Activated B cell treated with CpG ODN at 0.5 μM for 24 hours (primary cell): Measurements from ENCODE around the gene SPOCK1. TPM values are rescaled to one million over a fixed set of nuclear protein-coding genes. Genes with fewer than 3 reads are reported as not detected.

Source experiments
- ATAC-seq: fragments of 200-7000 bp; cut with Tn5 transposase; one replicate; pipeline ENCODE4 v1.10.0; 2021; ENCODE audit warnings: low read depth, mild to moderate bottlenecking, moderate library complexity
- CTCF ChIA-PET: fragments of 350-600 bp; sonication (Branson Sonifier 250); formaldehyde crosslinking; loops from one replicate; lab custom pipeline; 2021; ENCODE audit warnings: antibody characterized with exemption; lab: Charles Lee
- POLR2A ChIA-PET: fragments of 350-600 bp; sonication (Branson Sonifier 250); formaldehyde crosslinking; loops from one replicate; lab custom pipeline; 2021; ENCODE audit warnings: antibody characterized with exemption; lab: Charles Lee
- DNase-seq: peaks from one replicate; pipeline ENCODE4 v3.0.0; 2022
- H3K27ac Mint-ChIP-seq: one replicate; pipeline ENCODE4 v1.8.0; 2020; ENCODE audit warnings: mixed read lengths
- H3K27me3 Mint-ChIP-seq: one replicate; pipeline ENCODE4 v1.8.0; 2021; ENCODE audit warnings: mixed read lengths
- H3K36me3 Mint-ChIP-seq: one replicate; pipeline ENCODE4 v1.8.0; 2021; ENCODE audit warnings: low read depth, mixed read lengths
- H3K4me1 Mint-ChIP-seq: one replicate; pipeline ENCODE4 v1.8.0; 2021; ENCODE audit warnings: mixed read lengths
- H3K4me3 Mint-ChIP-seq: one replicate; pipeline ENCODE4 v1.8.0; 2020; ENCODE audit warnings: mild to moderate bottlenecking, mixed read lengths
- H3K9me3 Mint-ChIP-seq: one replicate; pipeline ENCODE4 v1.8.0; 2020; ENCODE audit warnings: mixed read lengths
- intact Hi-C: fragments of 100-400 bp; cut with micrococcal nuclease; formaldehyde crosslinking; loops from one replicate; pipeline ENCODE4 v1.15.1; 2024
- total RNA-seq: library from RNA; stranded (reverse); gene quantifications from 2 replicates; pipeline ENCODE4 v1.2.3, GENCODE V29; 2022
- TF ChIP-seq, protein P1 (sequence below): fragments of 200-600 bp; IDR thresholded peaks from one replicate; pipeline ENCODE4 v1.8.0; 2022; ENCODE audit warnings: antibody characterized with exemption, mild to moderate bottlenecking

Gene SPOCK1
- total RNA-seq, 1 donor from 2014 or later: not detected

DNA sequence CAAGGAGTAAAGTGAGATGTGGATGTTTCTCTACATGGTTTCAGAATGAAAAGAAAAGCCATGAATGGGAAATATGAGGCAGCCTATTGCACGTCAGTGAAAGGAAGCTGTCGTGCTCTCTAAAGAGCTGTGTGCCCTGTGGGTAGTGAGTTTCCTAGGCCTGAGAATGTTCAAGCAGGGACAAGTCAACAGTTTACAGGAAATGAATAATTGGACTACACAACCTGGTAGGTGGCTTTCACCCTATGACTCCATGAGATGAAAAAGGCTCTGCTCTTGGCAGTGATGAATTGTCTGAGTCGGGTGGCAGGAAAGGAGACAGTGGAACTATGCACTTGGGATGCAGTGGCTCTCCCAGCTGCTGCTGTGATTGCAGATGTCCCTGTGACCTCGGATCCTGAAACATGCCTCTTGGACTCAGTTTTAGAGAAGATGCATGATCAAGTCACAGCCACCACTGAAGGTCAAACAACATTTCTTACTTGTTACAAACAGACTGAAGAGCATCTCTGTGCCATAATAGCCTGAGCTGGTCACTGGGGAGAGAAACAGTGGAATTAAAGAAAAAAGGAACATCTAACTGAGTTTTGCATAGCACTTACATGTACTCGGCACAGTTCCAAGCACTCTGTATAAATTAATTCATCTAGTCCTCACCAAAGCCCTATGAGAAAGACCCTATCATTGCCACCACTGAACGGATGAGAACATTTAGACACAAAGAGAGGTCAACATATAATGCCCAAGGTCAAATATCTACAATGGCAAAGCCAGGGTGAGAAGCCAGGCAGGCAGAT is 293.7 kb downstream of the SPOCK1 start:
- H3K27ac Mint-ChIP-seq: no peak overlapping the region

DNA sequence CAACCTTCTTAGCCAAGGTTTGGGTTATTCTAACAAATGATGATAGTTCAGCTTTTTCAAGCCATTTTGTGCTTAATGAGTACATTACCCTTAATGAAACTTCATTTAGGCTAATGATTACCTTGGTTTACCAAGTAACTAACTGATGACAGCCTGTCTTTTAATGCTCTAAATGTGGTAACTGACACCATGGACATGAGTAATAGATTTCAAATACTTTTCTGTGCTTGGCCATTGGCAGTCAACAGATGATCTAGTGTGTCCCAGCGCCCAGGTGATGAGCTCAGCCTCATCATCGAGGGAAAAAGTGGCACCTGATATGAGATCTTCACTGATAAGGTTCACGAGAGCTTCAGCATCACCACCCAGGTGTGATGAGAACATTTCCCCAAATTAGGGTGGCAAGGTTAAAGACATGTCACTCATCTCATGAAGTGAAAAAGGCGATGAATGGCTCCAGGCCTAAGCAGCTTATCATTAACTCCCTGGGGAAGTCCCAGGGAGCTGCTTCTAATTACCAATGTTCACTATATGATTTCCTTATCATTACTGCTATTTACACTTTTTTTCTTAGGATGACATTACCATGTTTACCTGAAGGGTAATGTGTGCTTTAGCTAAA is 296.0 kb downstream of the SPOCK1 start:
- no peak overlapping the region for H3K4me3 Mint-ChIP-seq
- TF ChIP-seq, protein P1, sequence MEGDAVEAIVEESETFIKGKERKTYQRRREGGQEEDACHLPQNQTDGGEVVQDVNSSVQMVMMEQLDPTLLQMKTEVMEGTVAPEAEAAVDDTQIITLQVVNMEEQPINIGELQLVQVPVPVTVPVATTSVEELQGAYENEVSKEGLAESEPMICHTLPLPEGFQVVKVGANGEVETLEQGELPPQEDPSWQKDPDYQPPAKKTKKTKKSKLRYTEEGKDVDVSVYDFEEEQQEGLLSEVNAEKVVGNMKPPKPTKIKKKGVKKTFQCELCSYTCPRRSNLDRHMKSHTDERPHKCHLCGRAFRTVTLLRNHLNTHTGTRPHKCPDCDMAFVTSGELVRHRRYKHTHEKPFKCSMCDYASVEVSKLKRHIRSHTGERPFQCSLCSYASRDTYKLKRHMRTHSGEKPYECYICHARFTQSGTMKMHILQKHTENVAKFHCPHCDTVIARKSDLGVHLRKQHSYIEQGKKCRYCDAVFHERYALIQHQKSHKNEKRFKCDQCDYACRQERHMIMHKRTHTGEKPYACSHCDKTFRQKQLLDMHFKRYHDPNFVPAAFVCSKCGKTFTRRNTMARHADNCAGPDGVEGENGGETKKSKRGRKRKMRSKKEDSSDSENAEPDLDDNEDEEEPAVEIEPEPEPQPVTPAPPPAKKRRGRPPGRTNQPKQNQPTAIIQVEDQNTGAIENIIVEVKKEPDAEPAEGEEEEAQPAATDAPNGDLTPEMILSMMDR: no peak
- ChIA-PET CTCF (no interaction called here), POLR2A (no interaction called here)
- ATAC-seq (no peak), DNase-seq (no peak)
- intact Hi-C loops: no loop called here
- H3K36me3 Mint-ChIP-seq: no peaks in the 10 kb centered on the region
- H3K4me1 Mint-ChIP-seq: no peaks in the 10 kb centered on the region
- no peak overlapping the region for H3K27ac Mint-ChIP-seq
- H3K27me3 Mint-ChIP-seq: peaks cover 6% of the 10 kb centered on the region
- no peaks in the 10 kb centered on the region for H3K9me3 Mint-ChIP-seq

More for the DNA sequence above, 293.7 kb downstream of the SPOCK1 start:
- Mint-ChIP-seq H3K27me3 (peaks cover 8% of the 10 kb centered on the region), H3K4me1 (no peaks in the 10 kb centered on the region), H3K36me3 (no peaks in the 10 kb centered on the region), H3K4me3 (no peak overlapping the region), H3K9me3 (no peaks in the 10 kb centered on the region)
- intact Hi-C loops: no loop called here
- DNase-seq: no peak
- POLR2A ChIA-PET: no interaction called here
- TF ChIP-seq, protein P1: no peak
- CTCF ChIA-PET: no interaction called here
- no peak for ATAC-seq

DNA sequence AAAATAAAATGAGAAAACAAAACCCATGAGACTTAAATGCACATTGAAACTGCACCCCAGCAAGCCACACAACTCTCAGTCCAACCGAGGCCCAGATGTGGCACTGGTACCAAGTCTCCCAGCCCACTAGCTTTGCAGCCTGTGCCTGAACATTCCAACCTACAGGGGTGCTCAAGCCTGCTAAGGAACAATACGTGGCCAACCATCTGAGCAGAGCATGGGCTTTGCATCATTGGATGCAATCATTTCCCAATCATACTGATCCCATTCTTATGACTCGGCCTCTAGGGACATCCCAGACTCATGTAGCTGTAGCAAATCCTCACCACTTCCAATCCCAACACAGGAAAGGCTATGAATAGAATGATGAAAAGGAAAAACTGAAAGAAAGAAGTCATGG is 297.2 kb downstream of the SPOCK1 start:
- Mint-ChIP-seq H3K4me1 (no peaks in the 10 kb centered on the region), H3K36me3 (no peaks in the 10 kb centered on the region), H3K27me3 (peaks cover 5% of the 10 kb centered on the region), H3K4me3 (no peak overlapping the region), H3K27ac (no peak overlapping the region), H3K9me3 (no peaks in the 10 kb centered on the region)
- intact Hi-C loops: no loop called here
- ChIA-PET CTCF (no interaction called here), POLR2A (no interaction called here)
- DNase-seq: no peak
- TF ChIP-seq, protein P1: no peak
- ATAC-seq: no peak

GRCh38 chr5:137200906-137201700 is 298.0 kb downstream of the SPOCK1 start:
- CTCF ChIA-PET: no interaction called here
- ATAC-seq: no peak

More at GRCh38 chr5:137200906-137201700, 298.0 kb downstream of the SPOCK1 start:
- no peak for DNase-seq
- TF ChIP-seq, protein P1: no peak
- POLR2A ChIA-PET: no interaction called here
- Mint-ChIP-seq H3K4me3 (no peak overlapping the region), H3K9me3 (no peaks in the 10 kb centered on the region), H3K4me1 (no peaks in the 10 kb centered on the region), H3K27ac (no peak overlapping the region), H3K36me3 (no peaks in the 10 kb centered on the region), H3K27me3 (peaks cover 5% of the 10 kb centered on the region)
- intact Hi-C loops: no loop called here
